C4-2B (cell line): Measurements from ENCODE around the gene SIN3B.

Source experiments
- H3K27ac ChIP-seq: fragments of 450-650 bp; 2 replicates; pipeline ENCODE4 v1.5.1; 2017
- CTCF ChIP-seq: fragments of 450-650 bp; conservative IDR thresholded peaks from 2 replicates; pipeline ENCODE4 v1.5.1; 2017; ENCODE audit warnings: mild to moderate bottlenecking
- ZFX ChIP-seq: fragments of 450-650 bp; IDR thresholded peaks from 2 replicates; pipeline ENCODE4 v1.6.1; 2017

Gene SIN3B

DNA sequence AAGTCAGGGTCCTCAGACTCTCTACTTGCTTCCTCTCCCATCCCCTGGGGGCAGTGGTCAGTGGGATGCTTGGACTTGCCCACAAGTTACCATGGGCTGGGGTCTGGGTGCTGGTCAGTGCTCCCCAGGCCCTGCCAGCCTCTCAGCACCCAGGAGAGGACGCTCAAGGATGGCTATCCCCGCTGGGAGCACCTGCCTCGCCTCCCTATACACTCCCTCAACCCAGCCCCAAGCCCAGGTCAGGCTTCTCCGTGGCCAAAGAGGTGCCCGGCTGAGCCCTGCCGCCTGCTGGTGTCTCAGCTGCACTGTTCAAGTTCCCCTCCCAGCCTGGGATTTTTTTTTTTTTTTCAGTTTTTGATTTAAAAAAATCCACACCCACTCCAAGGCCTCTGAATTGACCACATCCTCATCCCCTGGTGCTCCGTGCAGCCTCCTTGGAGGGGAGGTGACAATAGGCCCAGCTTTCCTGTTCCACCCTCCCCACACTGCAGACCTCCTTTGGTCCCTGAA, 70.4 kb downstream of the SIN3B start:
- no peak overlapping the region for H3K27ac ChIP-seq
- TF ChIP-seq ZFX (no peak), CTCF (no peak; the same call in 1 of the 2 replicates)

GRCh38 chr19:16901491-16902175, 72.4 kb downstream of the SIN3B start:
- no peak overlapping the region for H3K27ac ChIP-seq
- no peak for TF ChIP-seq CTCF
- no peak for TF ChIP-seq ZFX

GRCh38 chr19:16902545-16902944, 73.3 kb downstream of the SIN3B start:
- no peak overlapping the region for H3K27ac ChIP-seq
- TF ChIP-seq ZFX, result no peak
- TF ChIP-seq CTCF, result no peak

DNA sequence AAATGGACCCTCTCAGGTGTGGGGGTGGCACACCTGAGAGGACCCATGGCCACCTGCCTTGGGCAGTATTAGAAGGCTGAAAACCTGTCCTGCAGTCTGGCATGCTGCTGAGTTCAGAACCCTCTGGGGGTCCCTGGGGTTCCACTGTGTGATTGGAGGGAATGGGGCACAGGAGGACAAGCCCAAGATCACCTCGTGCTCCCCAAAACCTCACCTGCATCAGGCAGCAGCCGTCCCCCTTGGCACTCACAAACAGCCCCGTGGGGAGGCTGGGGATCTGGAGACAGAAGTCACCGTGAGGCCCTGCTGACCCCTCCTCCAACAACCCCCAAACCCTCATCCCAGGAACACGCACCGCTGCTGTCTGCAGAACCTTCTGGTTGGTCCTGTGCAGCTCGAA, 74.1 kb downstream of the SIN3B start:
- TF ChIP-seq CTCF (no peak), ZFX (no peak)
- no peak overlapping the region for H3K27ac ChIP-seq

- TF ChIP-seq CTCF (no peak), ZFX (no peak)
- no peak overlapping the region for H3K27ac ChIP-seq
Observed at GRCh38 chr19:16904599-16904998, 75.4 kb downstream of the SIN3B start.

DNA sequence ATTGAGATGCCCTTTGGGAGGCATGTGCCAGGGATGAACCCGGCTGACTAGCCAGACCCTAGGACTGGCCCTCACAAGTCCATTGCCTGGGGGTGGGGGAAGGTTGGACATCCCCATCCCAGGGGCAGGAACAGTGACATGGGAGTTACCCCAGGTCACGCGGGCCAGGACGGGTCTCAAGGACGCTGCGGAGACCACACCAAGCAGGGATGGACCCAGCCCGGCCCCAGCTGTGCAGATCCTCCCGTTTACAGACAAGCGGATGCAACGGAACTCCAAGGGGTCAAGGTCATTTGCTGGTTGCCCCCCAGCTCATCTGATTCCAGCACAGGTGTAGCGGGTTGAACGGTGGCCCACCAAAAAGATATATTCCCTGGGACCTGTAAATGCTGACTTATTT, 79.6 kb downstream of the SIN3B start:
- no peak overlapping the region for H3K27ac ChIP-seq
- TF ChIP-seq CTCF, result no peak
- TF ChIP-seq ZFX, result no peak

DNA sequence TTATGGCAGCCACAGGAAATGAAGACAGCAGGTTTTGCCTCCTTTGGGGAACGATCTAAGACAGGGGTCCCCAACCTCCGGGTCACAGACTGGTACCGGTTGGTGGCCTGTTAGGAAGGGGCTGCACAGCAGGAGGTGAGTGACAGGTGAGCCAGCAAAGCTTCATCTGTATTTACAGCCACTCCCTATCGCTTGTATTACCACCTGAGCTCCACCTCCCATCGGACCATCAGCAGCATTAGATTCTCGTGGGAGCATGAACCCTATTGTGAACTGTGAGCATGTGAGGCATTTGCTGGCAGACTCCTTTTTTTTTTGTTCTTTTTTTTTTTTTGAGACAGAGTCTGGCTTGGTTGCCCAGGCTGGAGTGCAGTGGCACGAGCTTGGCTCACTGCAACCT, 81.8 kb downstream of the SIN3B start:
- TF ChIP-seq CTCF (no peak), ZFX (no peak)

More for the DNA sequence above, 81.8 kb downstream of the SIN3B start:
- no peak overlapping the region for H3K27ac ChIP-seq
